HG03064 (cell line): ENCODE data around the gene VAC14.
"Not testable (repeated sequence)": the region's sequence is repeated elsewhere in the genome, so short reads cannot be mapped to it uniquely, and the experiment has no call there.

Source experiments
- ATAC-seq: cut with Tn5 transposase; IDR thresholded peaks from one replicate; pipeline ENCODE4 v1.9.1; 2021; ENCODE audit warnings: low read depth; ENCODE audit not compliant: unreplicated experiment

VAC14 gene

GRCh38 chr16:70800781-70801480, at the start of gene VAC14:
Gene VAC14, minus strand, starts transcription at chr16:70801158. Its CDS starts 258 bp downstream, at chr16:70800900.
- peak; percentile 89 for ATAC-seq

- not testable (repeated sequence) for ATAC-seq
These were observed 22.6 kb upstream of the VAC14 start for GRCh38 chr16:70823498-70824118.

GRCh38 chr16:70822734-70823133, 21.8 kb upstream of the VAC14 start:
- not testable (repeated sequence) for ATAC-seq

GRCh38 chr16:70818088-70818487, 17.1 kb upstream of the VAC14 start:
- not testable (repeated sequence) for ATAC-seq

- no peak for ATAC-seq
These were observed 8.6 kb upstream of the VAC14 start for GRCh38 chr16:70809392-70810060.

- ATAC-seq, result no peak
These were observed 7.4 kb upstream of the VAC14 start for GRCh38 chr16:70808371-70808770.

GRCh38 chr16:70805787-70806186, 4.8 kb upstream of the VAC14 start:
- ATAC-seq, result no peak

- no peak for ATAC-seq
These were observed 4.4 kb upstream of the VAC14 start for GRCh38 chr16:70805380-70805779.

GRCh38 chr16:70804734-70805169, 3.8 kb upstream of the VAC14 start:
- ATAC-seq, result no peak

- no peak for ATAC-seq
These were observed 3.3 kb upstream of the VAC14 start for GRCh38 chr16:70804153-70804733.

- no peak for ATAC-seq
These were observed 2.4 kb upstream of the VAC14 start for GRCh38 chr16:70803319-70803718.

GRCh38 chr16:70801611-70802010, 653 bp upstream of the VAC14 start:
- no peak for ATAC-seq

- ATAC-seq, result no peak
These were observed 647 bp downstream of the VAC14 start for GRCh38 chr16:70800311-70800710.

- ATAC-seq, result no peak
These were observed 4.7 kb downstream of the VAC14 start for GRCh38 chr16:70796301-70796700.

- ATAC-seq, result no peak
These were observed 5.6 kb downstream of the VAC14 start for GRCh38 chr16:70795296-70795912.

- ATAC-seq, result peak; percentile 45
These were observed 7.0 kb downstream of the VAC14 start for GRCh38 chr16:70793851-70794502.

GRCh38 chr16:70790815-70791214, 10.1 kb downstream of the VAC14 start:
- no peak for ATAC-seq

- ATAC-seq, result no peak
These were observed 11.1 kb downstream of the VAC14 start for GRCh38 chr16:70789595-70790447.
